HG02970 (cell line): Measurements from ENCODE around the gene NDUFC1.
"Not testable (repeated sequence)": the region's sequence is repeated elsewhere in the genome, so short reads cannot be mapped to it uniquely, and the experiment has no call there.

Experiments used
- ATAC-seq: cut with Tn5 transposase; IDR thresholded peaks from one replicate; pipeline ENCODE4 v1.9.1; 2021; ENCODE audit warnings: mild to moderate bottlenecking, moderate library complexity, moderate number of reproducible peaks; ENCODE audit not compliant: unreplicated experiment, low FRiP score

Gene NDUFC1

DNA sequence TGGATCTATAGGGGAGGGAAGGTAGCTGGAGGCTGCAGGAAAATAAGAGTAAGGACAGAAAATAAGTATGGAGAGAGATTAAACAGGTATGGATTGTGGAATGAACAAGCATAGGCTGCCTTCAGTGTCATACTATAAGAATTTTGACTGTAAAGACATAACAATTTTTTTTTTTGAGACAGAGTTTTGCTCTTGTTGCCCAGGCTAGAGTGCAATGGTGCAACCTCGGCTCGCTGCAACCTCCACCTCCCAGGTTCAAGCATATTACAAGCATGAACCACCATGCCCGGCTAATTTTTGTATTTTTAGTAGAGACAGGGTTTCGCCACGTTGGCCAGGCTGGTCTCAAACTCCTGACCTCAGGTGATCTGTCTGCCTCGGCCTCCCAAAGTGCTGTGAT lies 46.7 kb downstream of the NDUFC1 start:
- not testable (repeated sequence) for ATAC-seq

GRCh38 chr4:139253713-139254112 lies 48.6 kb downstream of the NDUFC1 start:
- no peak for ATAC-seq

- ATAC-seq, result no peak
Measured at GRCh38 chr4:139253046-139253445, 49.2 kb downstream of the NDUFC1 start.

- no peak for ATAC-seq
Measured at GRCh38 chr4:139247700-139248238, 54.5 kb downstream of the NDUFC1 start.

DNA sequence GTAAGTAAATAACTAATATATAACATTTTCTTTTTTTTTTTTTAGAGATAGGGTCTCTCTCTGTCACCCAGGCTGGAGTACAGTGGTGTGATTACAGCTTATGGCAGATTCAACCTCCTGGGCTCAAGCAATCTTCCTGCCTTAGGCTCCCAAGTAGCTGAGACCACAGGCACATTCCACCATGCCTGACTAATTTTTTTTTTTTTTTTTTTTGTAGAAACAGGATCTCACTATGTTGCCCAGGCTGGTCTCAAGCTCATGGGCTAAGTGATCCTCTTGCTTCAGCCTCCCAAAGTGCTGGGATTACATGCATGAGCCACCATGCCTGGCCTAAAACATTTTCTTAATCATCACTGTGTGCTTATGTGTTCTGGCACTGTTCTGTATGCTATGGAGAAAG lies 55.0 kb downstream of the NDUFC1 start:
- no peak for ATAC-seq

DNA sequence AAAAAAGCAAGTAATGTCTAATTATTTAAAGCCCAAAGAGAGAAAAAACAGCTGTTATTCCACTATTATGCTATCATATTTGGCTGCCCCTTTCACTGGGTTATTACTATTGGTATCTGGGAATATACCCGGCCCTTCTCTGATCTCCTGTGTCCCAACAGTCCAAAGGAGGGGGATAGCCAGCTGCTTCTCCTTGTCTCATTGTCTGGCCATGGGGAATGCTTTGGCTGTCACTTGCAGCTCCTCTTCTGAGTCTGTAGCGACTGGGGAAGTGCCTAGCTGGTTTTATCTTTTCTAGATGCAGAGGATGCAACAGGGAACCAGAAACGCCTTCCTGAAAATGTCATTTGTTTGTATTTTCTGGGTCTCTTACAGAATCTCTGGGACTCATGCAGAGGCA lies 56.1 kb downstream of the NDUFC1 start:
- no peak for ATAC-seq

GRCh38 chr4:139245590-139245989 lies 56.7 kb downstream of the NDUFC1 start:
- no peak for ATAC-seq

GRCh38 chr4:139243448-139244365 lies 58.6 kb downstream of the NDUFC1 start:
- ATAC-seq, result no peak

DNA sequence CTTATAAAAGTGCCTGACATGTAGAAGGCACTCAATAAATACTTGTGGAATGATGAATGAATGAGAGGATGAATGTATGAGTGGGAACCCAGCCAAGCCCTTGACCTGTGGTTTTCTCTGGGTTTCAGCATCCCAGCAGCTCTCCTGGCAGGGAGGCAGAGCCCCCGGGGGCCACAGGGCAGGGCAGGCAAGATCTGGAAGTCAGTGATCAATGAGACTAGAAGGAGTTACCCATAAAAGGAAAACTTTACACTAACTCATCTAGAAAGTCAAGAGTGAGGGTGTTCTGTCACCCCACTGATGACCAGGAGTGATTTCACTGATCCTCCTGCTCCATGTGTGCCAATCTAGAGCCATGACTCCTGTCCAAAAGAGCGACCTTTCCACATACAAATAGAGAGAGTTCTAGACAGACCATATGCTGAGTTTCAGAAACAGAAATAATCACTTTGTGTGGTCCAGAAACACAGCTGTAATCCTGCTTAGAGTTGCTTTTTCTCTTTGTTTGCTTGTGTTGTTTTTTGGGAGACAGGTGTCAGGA lies 59.7 kb downstream of the NDUFC1 start:
- no peak for ATAC-seq

- no peak for ATAC-seq
Measured at GRCh38 chr4:139241784-139242151, 60.5 kb downstream of the NDUFC1 start.

DNA sequence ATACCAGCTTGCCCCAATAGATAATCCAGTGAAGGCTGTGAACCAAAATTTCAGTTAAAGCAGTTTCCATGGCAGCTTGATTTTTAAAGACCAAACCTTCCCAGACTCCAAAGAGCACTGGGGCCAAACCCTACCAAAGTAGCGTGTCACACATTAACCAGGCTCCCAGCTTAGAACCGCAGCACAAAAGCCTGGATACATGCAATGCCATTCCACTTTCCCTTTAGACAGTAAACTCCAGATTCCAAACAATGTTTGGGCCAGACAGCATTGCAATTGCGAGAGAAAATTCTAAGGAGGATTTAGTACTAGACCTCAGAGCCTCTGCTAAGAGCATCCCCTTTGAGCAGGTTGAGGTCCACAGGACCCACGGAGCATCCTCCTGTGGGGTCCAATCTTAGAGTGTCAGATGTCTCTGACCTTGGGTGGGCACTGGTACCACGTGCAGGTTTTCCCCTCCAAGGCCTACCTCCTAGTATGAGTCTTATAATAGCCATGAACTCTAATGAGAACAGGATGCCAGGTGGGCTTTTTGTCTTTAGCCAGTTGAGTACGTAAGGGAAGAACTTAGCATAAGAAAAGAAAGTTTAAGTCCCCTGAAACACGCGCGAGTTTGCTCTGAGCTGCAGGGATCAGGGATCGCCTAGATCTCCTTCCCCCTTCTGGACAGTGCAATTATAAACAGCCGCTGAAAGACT lies 61.0 kb downstream of the NDUFC1 start:
- ATAC-seq, result no peak
